DND-41 (cell line): ENCODE data around the gene SPEF2.

ENCODE experiments used
- EZH2 ChIP-seq: IDR thresholded peaks from 3 replicates; pipeline ENCODE4 v1.6.1; 2012; ENCODE audit warnings: borderline replicate concordance, low read depth, mild to moderate bottlenecking, moderate library complexity, low read length, inconsistent platforms; ENCODE audit not compliant: severe bottlenecking
- TF ChIP-seq, protein P1 (sequence below): IDR thresholded peaks from 2 replicates; pipeline ENCODE4 v1.5.1; 2012; ENCODE audit warnings: borderline replicate concordance, low read length, moderate library complexity, mild to moderate bottlenecking; ENCODE audit not compliant: poor library complexity, severe bottlenecking; ENCODE audit errors: extremely low read depth

DNA sequence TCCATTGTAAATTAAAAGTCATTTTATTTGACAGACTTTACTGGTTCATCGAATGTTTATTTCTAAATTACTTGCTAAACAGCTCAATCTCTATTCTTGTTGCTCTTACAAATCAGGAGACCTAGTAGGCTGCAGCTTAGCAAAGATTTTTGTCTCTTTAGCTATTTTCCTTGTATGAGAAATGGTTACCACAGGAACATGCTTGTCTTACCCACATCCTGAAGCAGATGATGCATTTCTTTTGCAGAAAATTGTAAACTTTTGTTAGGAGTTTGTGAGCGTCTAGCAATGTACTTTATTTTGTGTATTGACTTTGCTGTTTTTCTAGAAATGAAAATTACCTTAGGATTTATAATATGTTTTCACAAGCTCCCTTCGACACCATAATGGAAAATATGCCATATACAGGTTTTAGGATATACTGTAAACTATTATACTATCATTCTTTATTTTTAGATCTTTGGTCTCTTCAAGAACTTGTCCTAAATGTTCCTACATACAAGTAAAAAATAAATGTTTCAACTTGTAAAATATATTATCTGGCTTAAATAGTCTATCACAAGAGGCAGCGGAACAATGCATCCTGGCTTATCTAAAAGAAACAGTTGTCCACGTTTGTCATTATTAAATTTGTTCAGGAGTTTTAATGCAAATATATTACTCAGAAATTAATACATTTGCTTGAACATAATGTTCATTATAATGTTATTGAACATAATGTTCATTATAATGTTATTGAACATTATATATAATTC lies 54.1 kb downstream of the SPEF2 start:
- TF ChIP-seq, protein P1, sequence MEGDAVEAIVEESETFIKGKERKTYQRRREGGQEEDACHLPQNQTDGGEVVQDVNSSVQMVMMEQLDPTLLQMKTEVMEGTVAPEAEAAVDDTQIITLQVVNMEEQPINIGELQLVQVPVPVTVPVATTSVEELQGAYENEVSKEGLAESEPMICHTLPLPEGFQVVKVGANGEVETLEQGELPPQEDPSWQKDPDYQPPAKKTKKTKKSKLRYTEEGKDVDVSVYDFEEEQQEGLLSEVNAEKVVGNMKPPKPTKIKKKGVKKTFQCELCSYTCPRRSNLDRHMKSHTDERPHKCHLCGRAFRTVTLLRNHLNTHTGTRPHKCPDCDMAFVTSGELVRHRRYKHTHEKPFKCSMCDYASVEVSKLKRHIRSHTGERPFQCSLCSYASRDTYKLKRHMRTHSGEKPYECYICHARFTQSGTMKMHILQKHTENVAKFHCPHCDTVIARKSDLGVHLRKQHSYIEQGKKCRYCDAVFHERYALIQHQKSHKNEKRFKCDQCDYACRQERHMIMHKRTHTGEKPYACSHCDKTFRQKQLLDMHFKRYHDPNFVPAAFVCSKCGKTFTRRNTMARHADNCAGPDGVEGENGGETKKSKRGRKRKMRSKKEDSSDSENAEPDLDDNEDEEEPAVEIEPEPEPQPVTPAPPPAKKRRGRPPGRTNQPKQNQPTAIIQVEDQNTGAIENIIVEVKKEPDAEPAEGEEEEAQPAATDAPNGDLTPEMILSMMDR = no peak
- TF ChIP-seq EZH2 = no peak
